Psoas muscle (tissue), 8 donors: Measurements from ENCODE around the gene LDLRAD4. TPM values are rescaled to one million over a fixed set of nuclear protein-coding genes. Genes with fewer than 3 reads are reported as not detected.

Experiments
- ATAC-seq, 4 donors: fragments of 200-7000 bp; cut with Tn5 transposase; one replicate each; pipeline ENCODE4 v1.9.1; 2020; ENCODE audit warnings: moderate library complexity in 3 of 4, mild to moderate bottlenecking in 2 of 4
- DNase-seq, 2 donors: peaks; one replicate each; pipeline ENCODE4 v3.0.0-alpha.2; 2020
- H3K27ac ChIP-seq: fragments of 200-600 bp; one replicate; pipeline ENCODE4 v1.8.0; 2022
- H3K27me3 ChIP-seq, 3 donors: fragments of 200-600 bp in 1 of 3; one replicate each; pipeline versions ENCODE4 v1.6.1 to v1.8.0; 2013 to 2022; ENCODE audit warnings: low read length in 2 of 3, mild to moderate bottlenecking in 2 of 3, moderate library complexity in 1 of 3; ENCODE audit not compliant: insufficient read depth in 3 of 3
- H3K36me3 ChIP-seq, 2 donors: fragments of 200-600 bp in 1 of 2; one replicate each; pipeline versions ENCODE4 v1.6.1 to v1.8.0; 2013 to 2022; ENCODE audit warnings: low read depth in 1 of 2, mild to moderate bottlenecking in 1 of 2, moderate library complexity in 1 of 2; ENCODE audit not compliant: insufficient read depth in 1 of 2
- H3K4me1 ChIP-seq: fragments of 200-600 bp; one replicate; pipeline ENCODE4 v1.8.0; 2022
- H3K4me3 ChIP-seq: fragments of 200-600 bp; one replicate; pipeline ENCODE4 v1.8.0; 2022; ENCODE audit warnings: mild to moderate bottlenecking
- H3K9me3 ChIP-seq: fragments of 200-600 bp; one replicate; pipeline ENCODE4 v1.8.0; 2022
- WGBS, 3 donors: extraction: QIAGEN DNeasy Blood & Tissue Kit; methylation state at CpG; one replicate each; pipeline versions ENCODE4 v1.1.6 to v1.1.7; 2013; 5-methylcytosine and 5-hydroxymethylcytosine counted together
- intact Hi-C, 2 donors: fragments of 100-400 bp; cut with DNase I; formaldehyde crosslinking; loops; one replicate each; pipeline versions ENCODE4 v1.11.0 to v1.14.2; 2022
- polyA plus RNA-seq, 3 donors: library from polyadenylated mRNA; stranded (reverse); fragments of 200-250 nt; gene quantifications; one replicate each; pipeline ENCODE4 v1.2.3, GENCODE V29; 2013
- total RNA-seq, 4 donors: library from RNA; stranded (reverse); fragmentation: NEBNext Ultra II Directional in 2 of 4; extraction: Animal tissue kit (Norgen Biotek cat#: 25700) in 2 of 4; gene quantifications; one replicate each; pipeline versions ENCODE4 v1.2.1 to v1.2.4, GENCODE V29; 2021 to 2023
- TF ChIP-seq, protein P1 (sequence below): fragments of 200-600 bp; IDR thresholded peaks from one replicate; pipeline ENCODE4 v1.8.0; 2022; ENCODE audit warnings: antibody characterized with exemption
- donor health status: healthy with polysubstance abuse.
- donor health status: DM: no; HTN: no; CAD: no; lungs with moderate emphysema.
- donor health status: Bipolar disorder and iron deficiency.
- donor health status: healthy.
- donor health status: DM: yes; HTN: yes; CAD: no.
- donor health status: DM: no; HTN: no; CAD: no.
- donor health status: DM: no; HTN: no; CAD: no.
- donor health status: DM: yes; HTN: yes; CAD: no.

Gene LDLRAD4
- total and polyA plus RNA-seq, 7 donors: 1.8 to 13.9 (median 3.8) TPM

DNA sequence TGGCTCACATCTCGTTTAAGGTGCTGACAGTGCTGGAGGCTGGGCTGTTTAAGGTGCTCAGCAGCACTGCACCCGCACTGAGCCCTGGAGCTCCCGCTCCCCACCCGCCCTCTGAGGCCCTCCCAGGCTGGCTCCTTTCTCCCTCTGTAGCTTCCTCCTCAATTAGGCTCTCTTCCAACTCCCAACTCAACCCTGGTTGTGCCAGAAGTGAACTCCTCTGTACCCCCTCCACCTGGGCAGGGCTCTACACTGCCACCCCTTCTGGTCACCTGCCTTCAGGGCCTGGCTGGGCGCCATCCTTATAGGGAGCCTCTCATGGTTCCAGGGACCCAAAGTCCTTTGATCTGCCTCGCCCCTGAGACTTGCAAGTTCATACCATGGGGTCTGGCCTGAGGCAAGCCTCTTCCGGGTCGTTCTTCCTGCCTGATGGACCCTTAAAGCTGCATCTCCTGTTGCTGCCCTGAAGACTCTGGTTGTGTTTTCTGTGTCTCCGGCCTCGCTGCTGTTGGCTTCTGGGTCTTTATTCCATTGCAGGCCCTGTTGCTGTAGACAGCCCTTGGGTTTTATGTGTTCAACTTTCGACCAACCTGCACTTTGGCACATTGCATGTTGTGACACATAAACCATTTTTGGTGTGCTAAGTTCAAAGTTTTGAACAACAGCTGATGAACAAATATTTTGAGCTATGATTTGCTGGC is 199.6 kb downstream of the LDLRAD4 start:
- TF ChIP-seq, protein P1, sequence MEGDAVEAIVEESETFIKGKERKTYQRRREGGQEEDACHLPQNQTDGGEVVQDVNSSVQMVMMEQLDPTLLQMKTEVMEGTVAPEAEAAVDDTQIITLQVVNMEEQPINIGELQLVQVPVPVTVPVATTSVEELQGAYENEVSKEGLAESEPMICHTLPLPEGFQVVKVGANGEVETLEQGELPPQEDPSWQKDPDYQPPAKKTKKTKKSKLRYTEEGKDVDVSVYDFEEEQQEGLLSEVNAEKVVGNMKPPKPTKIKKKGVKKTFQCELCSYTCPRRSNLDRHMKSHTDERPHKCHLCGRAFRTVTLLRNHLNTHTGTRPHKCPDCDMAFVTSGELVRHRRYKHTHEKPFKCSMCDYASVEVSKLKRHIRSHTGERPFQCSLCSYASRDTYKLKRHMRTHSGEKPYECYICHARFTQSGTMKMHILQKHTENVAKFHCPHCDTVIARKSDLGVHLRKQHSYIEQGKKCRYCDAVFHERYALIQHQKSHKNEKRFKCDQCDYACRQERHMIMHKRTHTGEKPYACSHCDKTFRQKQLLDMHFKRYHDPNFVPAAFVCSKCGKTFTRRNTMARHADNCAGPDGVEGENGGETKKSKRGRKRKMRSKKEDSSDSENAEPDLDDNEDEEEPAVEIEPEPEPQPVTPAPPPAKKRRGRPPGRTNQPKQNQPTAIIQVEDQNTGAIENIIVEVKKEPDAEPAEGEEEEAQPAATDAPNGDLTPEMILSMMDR: no peak
- no peaks in the 10 kb centered on the region for H3K36me3 ChIP-seq
- intact Hi-C loops: loop anchor here in 1 of 2 donors (10.0 kb wide), 1 partner anchor 193 kb away; no protein-coding TSS in a partner anchor
- H3K4me3 ChIP-seq: no peak overlapping the region
- DNase-seq: no peak
- peak in 1 of 4 donors; percentile 9 for ATAC-seq
- H3K27me3 ChIP-seq: no peaks in the 10 kb centered on the region
- H3K4me1 ChIP-seq: peaks cover 36% of the 10 kb centered on the region
- no peaks in the 10 kb centered on the region for H3K9me3 ChIP-seq
- 85 to 93% (median 87%) methylated on average over 11 of the region's 11 CpGs for WGBS, 3 donors
- no peak overlapping the region for H3K27ac ChIP-seq

DNA sequence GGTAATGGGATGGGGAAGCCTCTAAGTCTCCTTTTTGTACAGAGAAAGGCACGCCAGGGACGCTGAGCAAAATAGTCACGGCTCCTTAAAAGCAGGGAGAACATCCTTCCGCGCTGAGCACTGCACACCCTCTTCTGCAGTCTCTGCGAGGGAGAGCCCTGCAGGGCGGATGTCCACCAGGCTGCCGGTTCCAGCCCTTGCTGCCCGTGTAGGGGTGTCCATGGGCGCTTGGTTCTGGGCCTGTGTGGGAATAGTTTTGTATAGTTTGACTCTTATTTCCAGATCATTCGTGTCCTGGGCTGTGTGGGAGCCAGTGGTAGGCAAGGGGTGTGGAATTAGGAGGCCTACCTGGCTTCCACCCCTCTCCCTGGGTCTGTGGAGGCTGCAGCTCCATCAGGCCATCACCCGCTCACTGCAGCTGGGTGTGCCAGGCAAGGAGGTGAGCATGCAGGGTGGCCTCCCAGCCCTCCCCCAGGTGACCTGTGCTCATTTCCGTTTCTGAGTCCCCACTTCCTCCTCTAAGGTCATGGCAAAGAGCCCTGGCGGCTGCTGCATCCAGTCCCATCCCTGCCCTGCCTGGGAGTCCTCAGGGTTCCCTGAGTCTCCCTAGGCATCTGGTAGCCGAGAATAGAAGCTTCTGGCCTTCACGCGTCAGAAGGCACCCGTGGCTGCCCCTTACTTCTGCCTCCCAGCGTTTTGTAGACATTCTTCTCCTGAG is 202.6 kb downstream of the LDLRAD4 start:
- no peak overlapping the region for H3K4me3 ChIP-seq
- no peak for ATAC-seq
- no peak overlapping the region for H3K27ac ChIP-seq
- no peaks in the 10 kb centered on the region for H3K36me3 ChIP-seq
- H3K27me3 ChIP-seq: no peaks in the 10 kb centered on the region
- 80 to 86% (median 84%) methylated on average over 19 of the region's 19 CpGs for WGBS, 3 donors
- TF ChIP-seq, protein P1: no peak
- intact Hi-C loops: no loop called here
- DNase-seq: peak in 1 of 2 donors; percentile 50
- H3K4me1 ChIP-seq: peaks cover 26% of the 10 kb centered on the region
- no peaks in the 10 kb centered on the region for H3K9me3 ChIP-seq

DNA sequence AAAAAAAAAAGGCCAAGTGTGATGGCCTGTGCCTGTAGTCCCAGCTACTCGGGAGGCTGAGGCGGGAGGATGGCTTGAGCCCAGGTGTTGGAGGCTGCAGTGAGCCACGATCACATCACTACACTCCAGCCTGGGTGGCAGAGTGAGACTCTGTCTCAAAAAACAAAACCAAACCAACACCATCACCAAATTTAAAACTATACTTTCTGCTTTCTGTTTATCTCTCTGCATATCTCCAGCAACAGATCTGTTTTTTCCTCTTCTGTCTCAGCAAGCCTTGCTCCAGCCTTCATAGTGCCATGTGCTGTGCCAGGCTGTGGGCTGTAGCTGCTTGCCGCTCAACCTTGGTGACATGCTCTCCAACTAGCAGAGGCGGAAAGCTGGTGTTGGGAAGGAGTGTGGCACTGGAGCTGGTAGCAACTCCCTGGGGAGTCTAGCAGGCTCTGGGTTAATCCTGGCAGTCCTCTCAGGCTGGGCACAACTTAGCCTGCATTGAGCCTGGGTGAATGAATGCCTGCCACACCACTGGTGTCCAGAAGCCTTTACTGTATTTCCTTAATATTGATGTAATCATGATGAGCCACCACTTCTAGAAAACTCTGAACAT is 204.1 kb downstream of the LDLRAD4 start:
- H3K36me3 ChIP-seq: no peaks in the 10 kb centered on the region
- H3K4me3 ChIP-seq: no peak overlapping the region
- ATAC-seq (no peak), DNase-seq (no peak)
- intact Hi-C loops: no loop called here
- TF ChIP-seq, protein P1: no peak
- H3K27ac ChIP-seq: no peak overlapping the region
- no peaks in the 10 kb centered on the region for H3K27me3 ChIP-seq
- WGBS, 3 donors: 82 to 95% (median 88%) methylated on average over 5 of the region's 5 CpGs
- peaks cover 21% of the 10 kb centered on the region for H3K4me1 ChIP-seq
- H3K9me3 ChIP-seq: no peaks in the 10 kb centered on the region

DNA sequence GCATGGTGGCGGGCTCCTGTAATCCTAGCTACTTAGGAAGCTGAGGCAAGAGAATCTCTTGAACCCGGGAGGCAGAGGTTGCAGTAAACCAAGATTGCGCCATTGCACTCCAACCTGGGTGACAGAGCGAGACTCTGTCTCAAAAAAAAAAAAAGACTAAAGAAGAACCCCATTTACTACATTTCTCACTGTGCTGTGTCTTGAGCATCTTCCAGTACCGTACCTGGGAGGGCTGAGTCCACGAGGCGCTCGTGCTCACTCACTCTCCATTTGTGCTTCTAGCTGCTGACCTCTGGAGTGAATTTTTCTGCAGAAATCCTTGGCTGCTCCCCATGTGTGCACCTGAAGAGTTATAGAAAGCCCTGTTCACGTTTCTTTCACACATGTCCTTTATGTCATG is 204.8 kb downstream of the LDLRAD4 start:
- Histone ChIP-seq H3K9me3 (no peaks in the 10 kb centered on the region), H3K4me1 (peaks cover 18% of the 10 kb centered on the region), H3K36me3 (no peaks in the 10 kb centered on the region), H3K4me3 (no peak overlapping the region), H3K27ac (no peak overlapping the region), H3K27me3 (no peaks in the 10 kb centered on the region)
- TF ChIP-seq, protein P1: no peak
- 94 to 96% (median 96%) methylated on average over 9 of the region's 9 CpGs for WGBS, 3 donors
- intact Hi-C loops: no loop called here
- ATAC-seq (no peak), DNase-seq (no peak)
